Left renal cortex interstitium (tissue), 4 donors: ENCODE data around the gene INAFM1. TPM values are rescaled to one million over a fixed set of nuclear protein-coding genes. Genes with fewer than 3 reads are reported as not detected.
"Not testable (repeated sequence)": the region's sequence is repeated elsewhere in the genome, so short reads cannot be mapped to it uniquely, and the experiment has no call there.

ENCODE experiments used
- DNase-seq, 4 donors: peaks; one replicate each; pipeline ENCODE4 v3.0.0-alpha.2; 2013; ENCODE audit warnings: low read depth in 4 of 4, low spot score in 2 of 4, missing footprints in 1 of 4
- polyA plus RNA-seq, 4 donors: library from polyadenylated mRNA; unstranded; fragments of 120-200 nt; gene quantifications; one replicate each; pipeline ENCODE4 v1.2.1, GENCODE V29; 2013; ENCODE audit not compliant: insufficient read length in 4 of 4

The INAFM1 gene
- polyA plus RNA-seq, 4 donors: 6.4 to 12.9 (median 10.5) TPM

DNA sequence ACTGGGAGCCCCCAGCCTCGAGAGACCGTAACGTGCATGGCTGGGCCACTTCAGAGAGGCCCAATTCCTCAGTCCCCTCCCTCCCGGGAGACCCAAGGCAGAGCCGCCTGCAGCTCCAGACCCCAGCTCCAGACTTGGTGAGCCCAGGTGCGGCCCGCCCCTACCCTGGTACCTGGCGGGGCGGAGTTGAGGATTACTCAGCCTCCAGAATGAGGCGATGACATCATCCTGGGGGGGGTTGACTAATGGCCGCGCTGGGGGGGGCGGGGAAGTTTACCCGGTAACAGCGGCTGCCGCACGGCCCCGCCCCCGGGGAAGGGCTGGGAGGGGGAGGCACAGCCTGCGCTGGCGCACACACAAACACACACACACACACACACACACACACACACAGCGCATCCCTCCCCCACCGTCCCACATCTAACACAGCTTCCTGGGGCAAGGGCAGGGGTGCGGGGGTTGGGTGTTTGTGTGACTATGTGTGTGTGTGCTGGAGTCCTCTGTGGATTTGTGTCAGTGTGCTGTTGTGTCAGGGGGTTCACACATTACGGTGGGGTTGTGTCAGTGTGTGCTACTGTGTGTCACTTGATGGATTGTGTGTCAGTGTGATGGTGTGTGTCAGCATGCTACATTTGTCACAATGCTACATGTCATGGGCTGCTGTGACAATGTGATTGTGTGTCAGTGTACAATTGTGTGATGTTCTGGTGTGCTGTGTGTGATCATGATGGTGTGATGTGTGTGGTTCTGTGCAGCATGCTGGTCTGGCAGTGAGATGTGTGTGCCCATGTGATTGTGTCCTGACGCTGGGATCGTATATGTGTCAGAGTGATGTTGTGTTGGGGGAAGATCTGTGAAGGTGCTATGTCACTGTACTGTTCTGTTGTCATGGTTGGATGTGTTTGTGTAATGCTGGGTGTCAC is 33.4 kb upstream of the INAFM1 start:
- no peak for DNase-seq

DNA sequence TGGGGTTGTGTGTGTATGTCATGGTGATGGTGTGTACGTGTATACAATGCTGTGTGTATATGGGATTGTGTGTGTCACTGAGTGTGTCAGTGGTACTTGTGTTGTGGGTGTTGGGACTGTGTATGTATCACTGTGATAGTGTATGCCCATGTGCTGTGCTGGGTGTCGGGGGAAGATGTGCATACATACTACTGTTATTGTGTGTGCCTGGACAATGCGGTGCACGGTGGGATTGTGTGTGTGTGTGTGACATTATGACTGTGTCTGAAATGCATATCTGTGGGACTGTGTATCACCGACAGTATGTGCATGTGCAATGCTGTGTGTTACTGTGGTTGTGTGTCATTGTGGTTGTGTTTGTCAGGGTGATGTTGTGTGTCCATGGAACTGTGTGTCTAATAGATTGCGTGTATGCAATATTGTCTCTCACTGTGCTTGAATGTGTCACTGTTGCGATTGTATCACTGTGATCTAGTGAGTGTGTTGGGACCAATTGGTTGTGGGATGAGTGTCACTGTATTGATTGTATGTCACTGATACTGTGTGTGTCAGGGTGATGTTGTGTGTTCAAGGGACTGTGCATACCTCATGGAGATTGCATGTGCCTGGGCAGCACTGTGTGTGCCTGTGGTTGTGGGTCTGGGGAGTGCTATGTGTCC is 32.6 kb upstream of the INAFM1 start:
- DNase-seq: no peak

DNA sequence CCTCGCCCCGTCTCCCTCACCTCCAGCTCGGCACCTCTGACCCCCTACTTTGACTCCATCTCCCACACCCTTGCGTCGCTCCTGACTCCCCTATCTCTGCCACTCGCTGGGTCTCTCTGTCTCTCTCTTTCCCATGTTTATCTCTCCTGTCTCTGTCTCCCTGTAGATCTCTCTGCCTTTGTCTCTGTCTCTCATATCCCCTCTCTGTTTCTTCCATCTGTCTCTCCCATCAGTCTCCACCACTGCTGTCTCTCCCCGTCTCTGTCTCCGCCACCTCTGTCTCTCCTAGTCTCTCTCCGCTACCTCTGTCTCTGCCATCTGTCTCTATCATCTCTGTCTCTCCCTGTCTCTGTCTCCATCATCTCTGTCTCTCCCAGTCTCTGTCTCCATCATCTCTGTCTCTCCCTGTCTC is 31.3 kb upstream of the INAFM1 start:
- DNase-seq: no peak

DNA sequence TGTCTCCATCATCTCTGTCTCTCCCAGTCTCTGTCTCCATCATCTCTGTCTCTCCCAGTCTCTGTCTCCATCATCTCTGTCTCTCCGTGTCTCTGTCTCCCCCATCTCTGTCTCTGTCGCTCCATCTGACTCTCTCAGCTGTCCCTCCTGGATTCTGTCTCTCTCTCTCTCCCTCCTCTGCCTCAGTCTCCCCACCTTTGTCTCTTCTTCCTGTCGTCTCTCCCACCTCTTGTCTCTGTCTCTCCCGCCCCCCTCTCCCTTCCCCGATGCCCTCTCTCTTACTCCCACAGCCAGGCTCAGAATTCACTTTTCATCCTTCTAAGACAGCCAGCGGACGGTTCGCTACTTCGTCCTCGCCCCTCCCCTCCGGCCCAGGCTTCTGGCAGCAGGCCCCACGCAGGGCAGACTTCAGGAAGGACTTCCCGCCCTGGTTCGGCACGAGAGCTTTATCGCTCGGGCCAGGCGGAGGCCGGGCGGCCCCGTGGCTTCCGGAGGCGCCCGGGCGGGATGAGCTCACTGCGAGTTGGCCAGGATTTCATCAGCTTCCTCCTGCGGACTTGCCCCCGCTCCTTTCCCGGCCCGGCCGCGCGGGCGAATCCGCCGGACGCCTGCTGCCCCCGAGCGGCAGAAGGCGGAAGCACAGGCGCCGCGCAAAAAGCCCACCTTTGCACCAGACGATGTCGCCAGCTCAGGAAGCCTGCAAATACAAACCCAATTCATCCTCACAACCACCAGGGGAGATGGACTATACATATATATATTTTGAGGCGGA is 30.7 kb upstream of the INAFM1 start:
- DNase-seq: peak in 1 of 4 donors; percentile 80

DNA sequence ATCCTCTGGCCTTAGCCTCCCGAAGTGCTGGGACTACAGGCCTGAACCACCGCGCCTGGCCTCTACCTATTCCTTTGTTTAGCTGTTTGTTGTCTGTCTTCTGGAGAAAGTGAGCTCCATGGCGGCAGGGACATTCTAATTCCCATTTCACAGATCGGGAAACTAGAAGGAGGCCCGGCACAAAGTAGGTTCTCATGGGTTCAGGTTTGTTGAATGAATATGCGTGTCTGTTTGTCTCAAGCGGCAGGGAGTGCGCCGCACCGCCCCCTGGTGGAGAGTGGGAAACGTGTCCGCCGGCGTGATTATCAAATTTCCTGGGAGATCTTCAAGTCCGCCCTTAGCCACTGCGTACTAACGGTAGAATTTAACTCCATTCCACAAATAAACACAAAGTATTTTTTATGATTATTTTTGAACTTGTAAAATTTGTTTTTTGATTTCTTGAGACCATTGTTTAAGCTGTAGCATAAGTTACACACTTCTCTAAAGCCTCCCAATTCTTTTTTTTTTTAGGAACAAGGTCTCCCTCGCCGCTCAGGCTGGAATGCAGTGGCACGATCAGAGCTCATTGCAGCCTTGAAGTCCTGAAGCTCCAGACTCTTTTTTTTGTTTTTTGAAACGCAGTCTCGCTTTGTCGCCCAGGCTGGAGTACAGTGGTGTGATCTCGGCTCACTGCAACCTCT is 27.2 kb upstream of the INAFM1 start:
- DNase-seq: no peak

DNA sequence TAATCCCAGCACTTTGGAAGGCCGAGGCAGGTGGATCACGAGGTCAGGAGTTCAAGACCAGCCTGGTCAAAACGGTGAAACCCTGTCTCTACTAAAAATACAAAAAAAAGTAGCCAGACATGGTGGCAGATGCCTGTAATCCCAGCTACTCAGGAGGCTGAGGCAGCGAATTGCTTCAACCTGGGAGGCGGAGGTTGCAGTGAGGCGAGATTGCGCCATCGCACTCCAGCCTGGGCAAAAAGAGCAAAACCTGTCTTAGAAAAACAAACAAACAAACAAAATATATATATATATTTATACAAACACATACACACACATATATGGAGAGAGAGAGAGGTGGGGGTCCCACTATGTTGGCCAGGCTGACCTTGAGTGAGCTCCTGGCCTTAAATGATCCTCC is 21.7 kb upstream of the INAFM1 start:
- DNase-seq: not testable (repeated sequence)

DNA sequence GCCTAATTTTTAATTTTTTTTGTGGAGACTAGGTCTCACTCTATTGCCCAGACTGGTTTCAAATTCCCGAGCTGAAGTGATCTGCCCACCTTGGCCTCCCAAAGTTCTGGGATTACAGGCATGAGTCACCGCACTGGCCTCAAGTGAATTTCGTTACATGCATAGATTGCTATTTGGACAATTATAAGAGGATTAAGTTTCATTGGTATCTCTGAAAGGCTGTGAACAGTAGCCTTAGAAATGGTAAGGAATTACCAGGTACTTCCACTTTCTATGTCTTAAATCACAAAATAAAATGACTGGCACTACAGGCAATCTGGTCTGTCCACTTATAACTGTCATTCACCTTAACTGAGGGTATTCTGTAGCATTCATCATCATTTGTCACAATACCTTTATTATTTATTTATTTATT is 21.2 kb upstream of the INAFM1 start:
- no peak for DNase-seq

DNA sequence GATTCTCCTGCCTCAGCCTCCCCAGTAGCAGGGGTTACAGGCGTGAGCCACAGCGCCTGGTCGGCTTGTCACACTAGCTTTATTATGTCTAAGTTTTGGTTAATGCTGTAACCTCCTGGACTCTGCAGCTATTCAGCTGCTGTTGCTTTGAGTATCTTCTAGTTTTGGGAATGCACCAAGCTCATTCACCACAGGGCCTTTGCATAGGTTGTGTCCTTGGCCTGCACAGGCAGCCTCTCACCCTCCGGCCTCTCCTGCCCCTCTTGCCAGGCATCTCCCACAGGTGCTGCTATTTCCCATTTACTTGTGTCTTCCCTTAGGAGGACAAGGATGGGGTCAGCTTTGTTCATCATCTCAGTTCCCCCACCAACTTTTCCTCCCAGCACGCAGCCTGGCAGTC is 20.7 kb upstream of the INAFM1 start:
- no peak for DNase-seq

DNA sequence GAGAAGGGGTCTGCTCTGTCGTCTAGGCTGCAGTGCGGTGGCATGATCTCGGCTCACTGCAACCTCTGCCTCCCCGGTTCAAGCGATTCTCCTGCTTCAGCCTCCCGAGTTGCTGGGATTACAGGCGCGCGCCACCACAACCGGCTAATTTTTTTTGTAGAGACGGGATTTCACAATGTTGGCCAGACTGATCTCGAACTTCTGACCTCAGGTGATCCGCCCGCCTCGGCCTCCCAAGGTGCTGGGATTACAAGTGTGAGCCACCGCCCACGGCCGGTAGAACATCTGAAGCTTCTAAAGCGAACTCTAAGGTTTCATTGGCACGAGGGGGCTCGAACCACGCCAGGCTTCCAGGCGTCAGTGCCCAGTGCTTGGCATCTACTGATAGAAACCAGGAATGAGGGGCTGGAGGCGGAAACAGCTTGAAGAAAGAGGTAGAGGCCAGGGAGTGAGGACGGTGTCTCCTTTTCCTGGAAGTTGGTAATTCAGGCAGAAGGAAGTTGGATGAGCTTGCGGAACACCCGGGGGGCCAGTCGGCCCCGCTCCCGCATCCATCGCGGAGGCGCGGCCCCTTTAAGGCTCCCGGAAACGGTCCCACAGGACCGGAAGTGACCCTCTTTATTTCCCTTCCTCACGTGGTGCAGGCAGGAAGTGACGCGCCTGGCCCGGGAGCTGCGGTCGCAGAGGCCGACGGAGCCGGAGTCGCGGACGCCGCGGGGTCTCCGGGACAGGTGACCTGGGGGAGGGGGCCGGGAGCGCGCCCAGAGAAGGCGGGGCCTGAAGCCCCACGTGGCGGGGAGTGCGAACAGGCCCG is 18.6 kb upstream of the INAFM1 start, which contains the start of gene CCDC9:
CCDC9 (plus strand) TSS at position 647 of the 814 bp plus-strand sequence. CDS start 1,876 bp downstream, outside the sequence.
- peak; percentile 87 to 94 (median 92) for DNase-seq

DNA sequence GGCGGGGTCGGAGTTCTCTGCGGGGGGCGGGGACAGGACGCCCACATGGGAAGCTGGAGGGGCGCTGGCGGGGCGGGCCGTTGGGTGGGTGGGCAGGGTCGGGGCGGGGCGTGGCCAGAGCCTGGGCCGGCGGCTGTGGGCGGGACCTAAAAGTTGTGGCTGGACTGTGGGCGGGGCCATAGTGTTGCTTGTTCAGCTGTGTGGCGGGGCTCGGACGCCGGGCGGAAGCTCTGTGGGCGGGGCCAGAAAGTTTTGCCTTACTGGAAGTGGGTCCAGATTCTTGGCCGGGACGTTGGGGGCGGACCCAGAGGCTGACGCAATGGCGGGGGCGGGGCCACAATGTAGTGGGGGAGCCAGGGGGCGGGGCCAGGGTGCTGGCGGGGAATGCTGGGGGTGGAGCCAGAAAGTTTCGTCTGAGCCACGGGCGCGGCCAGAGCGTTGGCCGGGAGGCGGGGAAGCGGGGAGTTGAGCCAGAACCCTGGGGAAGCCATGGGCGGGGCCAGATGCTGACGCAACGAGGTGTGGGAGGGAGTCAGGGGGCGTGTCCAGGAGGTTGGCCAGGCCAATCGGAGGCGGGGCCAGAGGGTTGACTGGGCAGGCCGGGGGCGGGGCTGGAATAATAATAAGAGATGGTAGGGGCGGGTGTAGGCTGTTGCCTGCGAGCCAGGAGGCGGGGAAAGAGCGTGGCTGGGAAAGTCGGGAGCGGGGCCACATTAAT is 17.8 kb upstream of the INAFM1 start:
- peak; percentile 92 to 99 (median 98) for DNase-seq

DNA sequence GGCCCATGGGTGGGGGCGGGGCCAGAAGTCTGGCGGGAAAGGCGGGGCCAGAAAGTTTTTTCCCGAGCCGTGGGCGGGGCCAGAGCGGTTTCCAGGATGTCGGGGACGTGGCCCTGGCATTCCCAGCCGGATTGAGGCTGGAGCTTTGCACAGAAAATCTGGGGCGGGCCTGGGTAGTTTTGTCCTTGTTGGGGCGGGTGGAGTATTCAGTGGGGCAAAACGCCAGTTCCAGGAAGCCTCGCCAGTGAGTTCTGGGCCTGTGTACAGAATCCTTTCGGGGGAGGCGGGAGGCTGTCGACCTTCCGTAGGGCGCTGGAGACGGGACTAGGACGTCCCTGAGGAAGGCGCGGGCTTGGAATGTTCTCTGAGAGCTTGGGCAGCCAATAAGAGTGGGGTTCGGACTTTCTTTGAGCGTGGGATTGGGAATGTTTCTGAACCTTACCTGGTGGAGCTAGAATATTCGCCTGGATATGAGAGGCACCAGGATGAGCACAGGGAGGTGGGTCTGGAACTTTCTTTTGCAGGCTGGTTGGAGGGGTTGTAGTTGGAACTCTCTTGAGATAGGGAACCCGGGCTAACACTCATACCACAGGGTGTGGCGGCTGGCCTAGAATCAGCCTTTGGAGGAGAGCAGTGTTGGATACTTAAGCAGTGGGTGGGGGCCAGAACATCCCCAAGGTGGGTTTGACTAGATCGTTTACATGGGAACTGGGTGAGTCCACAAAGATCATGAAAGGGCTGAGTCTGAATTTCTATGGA is 17.1 kb upstream of the INAFM1 start:
- DNase-seq: no peak

DNA sequence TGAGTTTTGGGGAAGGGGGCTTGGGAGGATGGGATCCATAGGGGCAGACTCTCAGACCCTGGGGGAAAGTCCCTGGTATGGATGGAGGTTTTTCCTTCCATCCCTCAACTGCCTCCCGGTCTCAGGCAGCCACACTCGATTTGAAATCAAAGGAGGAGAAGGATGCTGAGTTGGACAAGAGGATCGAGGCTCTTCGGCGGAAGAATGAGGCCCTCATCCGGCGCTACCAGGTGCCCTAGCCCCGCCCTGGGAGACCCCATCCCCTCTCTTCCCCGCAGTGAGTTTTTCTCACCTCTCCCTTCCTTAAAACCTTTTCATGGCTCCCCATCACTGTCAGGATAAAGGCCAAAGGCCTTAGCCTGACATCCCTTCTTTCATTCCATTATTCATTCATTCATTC is 16.3 kb upstream of the INAFM1 start:
- no peak for DNase-seq

DNA sequence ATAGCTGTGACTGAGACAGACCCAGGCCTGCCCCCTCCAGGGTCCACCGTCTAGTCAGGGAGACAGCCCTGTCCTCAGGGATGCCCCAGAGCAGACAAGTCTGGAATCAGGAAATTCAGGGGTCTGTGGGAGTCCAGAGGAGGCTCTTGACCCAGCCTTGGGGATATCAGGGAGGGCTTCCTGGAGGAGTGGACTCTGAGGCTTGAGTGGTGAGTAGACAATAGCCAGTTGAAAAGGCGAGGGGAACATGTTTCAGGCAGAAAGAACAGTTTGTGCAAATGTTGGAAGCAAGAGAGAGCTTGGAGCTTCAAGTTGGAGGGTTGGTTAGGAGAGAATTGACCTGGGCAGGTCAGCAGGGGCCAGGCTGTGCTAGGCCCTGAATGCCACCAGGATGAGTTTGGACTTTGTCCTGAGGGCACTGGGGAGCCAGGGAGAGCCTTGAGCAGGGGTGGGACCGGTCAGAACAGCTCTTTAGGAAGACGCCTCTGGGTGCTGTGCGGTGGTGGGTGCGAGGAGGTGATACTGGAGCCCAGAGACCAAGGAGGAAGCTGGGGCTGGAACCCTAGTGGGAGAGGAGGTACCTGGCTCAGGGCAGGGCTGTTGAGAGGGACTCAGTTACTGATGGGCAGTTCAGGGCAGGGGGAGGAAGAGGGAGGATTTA is 15.7 kb upstream of the INAFM1 start:
- DNase-seq: no peak

DNA sequence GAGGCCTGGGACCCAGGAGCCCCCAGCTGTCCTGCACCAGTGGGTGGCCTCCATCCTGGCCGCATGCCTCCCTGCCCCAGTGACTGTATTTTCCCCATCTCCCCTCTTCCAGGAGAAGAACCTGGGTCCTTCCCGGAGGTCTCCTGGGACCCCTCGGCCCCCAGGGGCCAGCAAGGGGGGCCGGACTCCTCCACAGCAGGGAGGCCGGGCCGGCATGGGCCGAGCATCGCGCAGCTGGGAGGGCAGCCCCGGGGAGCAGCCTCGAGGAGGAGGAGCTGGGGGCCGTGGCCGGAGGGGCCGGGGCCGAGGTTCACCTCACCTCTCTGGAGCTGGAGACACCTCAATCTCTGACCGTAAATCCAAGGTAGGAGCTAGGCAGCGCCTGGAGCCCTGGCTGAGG is 14.2 kb upstream of the INAFM1 start:
- no peak for DNase-seq

DNA sequence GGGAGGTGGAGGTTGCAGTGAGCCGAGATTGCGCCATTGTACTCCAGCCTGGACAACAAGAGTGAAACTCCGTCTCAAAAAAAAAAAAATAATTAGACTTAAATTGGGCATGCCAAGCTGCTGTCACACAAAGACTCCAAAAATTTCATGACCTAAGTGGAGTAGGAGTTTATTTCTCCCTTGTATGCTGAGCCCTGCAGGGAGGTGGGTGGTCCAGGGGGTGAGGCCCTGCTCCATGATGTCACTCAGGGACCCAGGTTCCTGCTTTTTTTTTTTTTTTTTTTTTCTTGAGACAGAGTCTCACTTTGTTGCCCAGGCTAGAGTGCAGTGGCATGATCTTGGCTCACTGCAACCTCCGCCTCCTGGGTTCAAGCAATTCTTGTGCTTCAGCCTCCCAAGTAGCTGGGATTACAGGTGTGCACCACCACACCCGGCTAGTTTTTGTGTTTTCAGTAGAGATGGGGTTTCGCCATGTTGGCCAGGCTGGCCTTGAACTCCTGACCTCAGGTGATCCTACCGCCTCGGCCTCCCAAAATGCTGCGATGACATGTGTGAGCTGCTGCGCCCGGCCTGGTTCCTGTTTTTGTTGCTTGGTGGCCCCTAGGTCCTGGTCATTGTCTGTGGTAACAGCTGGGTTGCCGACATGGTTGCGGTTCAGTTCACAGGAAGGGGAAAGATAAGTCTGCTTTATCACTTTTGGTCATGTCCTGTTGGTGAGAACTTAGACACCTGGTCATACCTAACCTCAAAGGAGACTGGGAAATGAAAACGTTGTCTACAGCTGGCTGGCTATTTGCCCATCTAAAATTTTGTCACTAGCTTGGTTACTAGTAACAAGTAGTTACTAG is 12.5 kb upstream of the INAFM1 start:
- not testable (repeated sequence) for DNase-seq

DNA sequence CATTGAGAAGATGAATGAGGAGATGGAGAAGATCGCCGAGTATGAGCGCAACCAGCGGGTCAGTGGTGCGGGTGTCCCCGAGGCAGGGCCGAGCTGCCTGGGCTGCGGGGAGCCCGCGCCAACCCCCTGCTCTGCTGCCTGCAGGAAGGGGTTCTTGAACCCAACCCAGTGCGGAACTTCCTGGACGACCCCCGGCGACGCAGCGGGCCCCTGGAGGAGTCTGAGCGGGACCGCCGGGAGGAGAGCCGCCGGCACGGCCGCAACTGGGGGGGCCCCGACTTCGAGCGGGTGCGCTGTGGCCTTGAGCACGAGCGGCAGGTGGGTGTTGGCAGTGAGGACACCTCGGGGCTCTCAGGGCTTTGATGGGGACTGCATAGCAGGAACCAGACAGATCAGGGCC is 10.1 kb upstream of the INAFM1 start:
- no peak for DNase-seq
